ENCODE results near the gene TMSB4X.

Gene TMSB4X

GRCh38 chrX:12986886-12987285, 12.0 kb downstream of the TMSB4X start:
- no peak overlapping the region for H3K4me3 ChIP-seq (ENCODE audit: low read depth, low read length)
- no peaks in the 10 kb centered on the region for H3K27me3 ChIP-seq (ENCODE audit: control insufficient read depth, insufficient read depth, low read length)
- 0 out of 2 replicates have a peak, but pooled peaks cover 5% of the 10 kb centered on the region for H3K9me3 ChIP-seq (ENCODE audit: control insufficient read depth, insufficient read depth, low read length)
- H3K9ac ChIP-seq (ENCODE audit: low read depth, low read length): no peak overlapping the region
- H3K27ac ChIP-seq (ENCODE audit: low read depth, low read length): no peak overlapping the region
- H3K4me1 ChIP-seq (ENCODE audit: control insufficient read depth, insufficient read depth, low read length): 0 out of 2 replicates have a peak, but pooled peaks cover 4% of the 10 kb centered on the region
- no peaks in the 10 kb centered on the region for H3K36me3 ChIP-seq (ENCODE audit: control insufficient read depth, insufficient read depth, low read length)

GRCh38 chrX:12987340-12987739, 12.4 kb downstream of the TMSB4X start:
- Histone ChIP-seq H3K4me3 (ENCODE audit: low read depth, low read length) (no peak overlapping the region), H3K27ac (ENCODE audit: low read depth, low read length) (no peak overlapping the region), H3K9me3 (ENCODE audit: control insufficient read depth, insufficient read depth, low read length) (0 out of 2 replicates have a peak, but pooled peaks cover 5% of the 10 kb centered on the region), H3K27me3 (ENCODE audit: control insufficient read depth, insufficient read depth, low read length) (no peaks in the 10 kb centered on the region), H3K9ac (ENCODE audit: low read depth, low read length) (no peak overlapping the region), H3K4me1 (ENCODE audit: control insufficient read depth, insufficient read depth, low read length) (0 out of 2 replicates have a peak, but pooled peaks cover 4% of the 10 kb centered on the region), H3K36me3 (ENCODE audit: control insufficient read depth, insufficient read depth, low read length) (no peaks in the 10 kb centered on the region)

GRCh38 chrX:12987900-12988594, 13.1 kb downstream of the TMSB4X start:
- 0 out of 2 replicates have a peak, but pooled peaks cover 4% of the 10 kb centered on the region for H3K4me1 ChIP-seq (ENCODE audit: control insufficient read depth, insufficient read depth, low read length)
- H3K36me3 ChIP-seq (ENCODE audit: control insufficient read depth, insufficient read depth, low read length): no peaks in the 10 kb centered on the region
- no peaks in the 10 kb centered on the region for H3K27me3 ChIP-seq (ENCODE audit: control insufficient read depth, insufficient read depth, low read length)
- H3K9ac ChIP-seq (ENCODE audit: low read depth, low read length): no peak overlapping the region
- H3K4me3 ChIP-seq (ENCODE audit: low read depth, low read length): no peak overlapping the region
- H3K9me3 ChIP-seq (ENCODE audit: control insufficient read depth, insufficient read depth, low read length): 0 out of 2 replicates have a peak, but pooled peaks cover 5% of the 10 kb centered on the region
- no peak overlapping the region for H3K27ac ChIP-seq (ENCODE audit: low read depth, low read length)

- Histone ChIP-seq H3K36me3 (ENCODE audit: control insufficient read depth, insufficient read depth, low read length) (no peaks in the 10 kb centered on the region), H3K27ac (ENCODE audit: low read depth, low read length) (no peak overlapping the region), H3K27me3 (ENCODE audit: control insufficient read depth, insufficient read depth, low read length) (no peaks in the 10 kb centered on the region), H3K4me3 (ENCODE audit: low read depth, low read length) (no peak overlapping the region), H3K9me3 (ENCODE audit: control insufficient read depth, insufficient read depth, low read length) (0 out of 2 replicates have a peak, but pooled peaks cover 5% of the 10 kb centered on the region), H3K9ac (ENCODE audit: low read depth, low read length) (no peak overlapping the region), H3K4me1 (ENCODE audit: control insufficient read depth, insufficient read depth, low read length) (0 out of 2 replicates have a peak, but pooled peaks cover 4% of the 10 kb centered on the region)
Observed at GRCh38 chrX:12988797-12989196, 13.9 kb downstream of the TMSB4X start.

GRCh38 chrX:12989461-12989860, 14.6 kb downstream of the TMSB4X start:
- Histone ChIP-seq H3K4me3 (ENCODE audit: low read depth, low read length) (no peak overlapping the region), H3K4me1 (ENCODE audit: control insufficient read depth, insufficient read depth, low read length) (0 out of 2 replicates have a peak, but pooled peaks cover 4% of the 10 kb centered on the region), H3K27ac (ENCODE audit: low read depth, low read length) (no peak overlapping the region), H3K36me3 (ENCODE audit: control insufficient read depth, insufficient read depth, low read length) (no peaks in the 10 kb centered on the region), H3K9ac (ENCODE audit: low read depth, low read length) (no peak overlapping the region), H3K27me3 (ENCODE audit: control insufficient read depth, insufficient read depth, low read length) (no peaks in the 10 kb centered on the region), H3K9me3 (ENCODE audit: control insufficient read depth, insufficient read depth, low read length) (0 out of 2 replicates have a peak, but pooled peaks cover 5% of the 10 kb centered on the region)

GRCh38 chrX:12991575-12991974, 16.7 kb downstream of the TMSB4X start:
- 0 out of 2 replicates have a peak, but pooled peaks cover 4% of the 10 kb centered on the region for H3K4me1 ChIP-seq (ENCODE audit: control insufficient read depth, insufficient read depth, low read length)
- H3K27ac ChIP-seq (ENCODE audit: low read depth, low read length): no peak overlapping the region
- H3K4me3 ChIP-seq (ENCODE audit: low read depth, low read length): no peak overlapping the region
- H3K9ac ChIP-seq (ENCODE audit: low read depth, low read length): no peak overlapping the region
- no peaks in the 10 kb centered on the region for H3K36me3 ChIP-seq (ENCODE audit: control insufficient read depth, insufficient read depth, low read length)
- no peaks in the 10 kb centered on the region for H3K27me3 ChIP-seq (ENCODE audit: control insufficient read depth, insufficient read depth, low read length)
- H3K9me3 ChIP-seq (ENCODE audit: control insufficient read depth, insufficient read depth, low read length): 0 out of 2 replicates have a peak, but pooled peaks cover 5% of the 10 kb centered on the region

GRCh38 chrX:12992544-12993118, 17.7 kb downstream of the TMSB4X start:
- Histone ChIP-seq H3K4me3 (ENCODE audit: low read depth, low read length) (no peak overlapping the region), H3K9ac (ENCODE audit: low read depth, low read length) (no peak overlapping the region), H3K27ac (ENCODE audit: low read depth, low read length) (no peak overlapping the region), H3K4me1 (ENCODE audit: control insufficient read depth, insufficient read depth, low read length) (peaks cover 6% of the 10 kb centered on the region), H3K36me3 (ENCODE audit: control insufficient read depth, insufficient read depth, low read length) (no peaks in the 10 kb centered on the region), H3K27me3 (ENCODE audit: control insufficient read depth, insufficient read depth, low read length) (no peaks in the 10 kb centered on the region), H3K9me3 (ENCODE audit: control insufficient read depth, insufficient read depth, low read length) (no peaks in the 10 kb centered on the region)

- Histone ChIP-seq H3K27me3 (ENCODE audit: control insufficient read depth, insufficient read depth, low read length) (no peaks in the 10 kb centered on the region), H3K9me3 (ENCODE audit: control insufficient read depth, insufficient read depth, low read length) (no peaks in the 10 kb centered on the region), H3K4me3 (ENCODE audit: low read depth, low read length) (no peak overlapping the region), H3K36me3 (ENCODE audit: control insufficient read depth, insufficient read depth, low read length) (no peaks in the 10 kb centered on the region), H3K27ac (ENCODE audit: low read depth, low read length) (no peak overlapping the region), H3K4me1 (ENCODE audit: control insufficient read depth, insufficient read depth, low read length) (peaks cover 15% of the 10 kb centered on the region), H3K9ac (ENCODE audit: low read depth, low read length) (no peak overlapping the region)
Observed at GRCh38 chrX:12993826-12994225, 18.9 kb downstream of the TMSB4X start.

GRCh38 chrX:12994321-12994720, 19.4 kb downstream of the TMSB4X start:
- Histone ChIP-seq H3K4me3 (ENCODE audit: low read depth, low read length) (no peak overlapping the region), H3K4me1 (ENCODE audit: control insufficient read depth, insufficient read depth, low read length) (peaks cover 17% of the 10 kb centered on the region), H3K9me3 (ENCODE audit: control insufficient read depth, insufficient read depth, low read length) (no peaks in the 10 kb centered on the region), H3K9ac (ENCODE audit: low read depth, low read length) (no peak overlapping the region), H3K27ac (ENCODE audit: low read depth, low read length) (no peak overlapping the region), H3K36me3 (ENCODE audit: control insufficient read depth, insufficient read depth, low read length) (no peaks in the 10 kb centered on the region), H3K27me3 (ENCODE audit: control insufficient read depth, insufficient read depth, low read length) (no peaks in the 10 kb centered on the region)

GRCh38 chrX:12996934-12997435, 22.1 kb downstream of the TMSB4X start:
- Histone ChIP-seq H3K27ac (ENCODE audit: low read depth, low read length) (no peak overlapping the region), H3K4me1 (ENCODE audit: control insufficient read depth, insufficient read depth, low read length) (peaks cover 31% of the 10 kb centered on the region), H3K27me3 (ENCODE audit: control insufficient read depth, insufficient read depth, low read length) (no peaks in the 10 kb centered on the region)

More at GRCh38 chrX:12996934-12997435, 22.1 kb downstream of the TMSB4X start:
- Histone ChIP-seq H3K9ac (ENCODE audit: low read depth, low read length) (no peak overlapping the region), H3K4me3 (ENCODE audit: low read depth, low read length) (no peak overlapping the region), H3K9me3 (ENCODE audit: control insufficient read depth, insufficient read depth, low read length) (no peaks in the 10 kb centered on the region), H3K36me3 (ENCODE audit: control insufficient read depth, insufficient read depth, low read length) (no peaks in the 10 kb centered on the region)
